Activated T-helper 17 cell treated with anti-CD3 and anti-CD28 coated beads, Interleukin-2, amount 50 U/mL, for 72 hours (primary cell): Measurements from ENCODE around the gene RALB. TPM values are rescaled to one million over a fixed set of nuclear protein-coding genes. Genes with fewer than 3 reads are reported as not detected.

Experiments
- ATAC-seq: fragments of 150-1000 bp; cut with Tn5 transposase; replicated peaks from 2 replicates; pipeline ENCODE4 v1.10.0; 2021; ENCODE audit warnings: mild to moderate bottlenecking, moderate library complexity
- H3K27ac Mint-ChIP-seq: one replicate; pipeline ENCODE4 v1.8.0; 2022; ENCODE audit warnings: mixed read lengths
- H3K27me3 Mint-ChIP-seq: one replicate; pipeline ENCODE4 v1.8.0; 2022; ENCODE audit warnings: mixed read lengths
- H3K36me3 Mint-ChIP-seq: one replicate; pipeline ENCODE4 v1.8.0; 2022; ENCODE audit warnings: low read depth, mild to moderate bottlenecking, mixed read lengths
- H3K4me1 Mint-ChIP-seq: one replicate; pipeline ENCODE4 v1.8.0; 2022; ENCODE audit warnings: mixed read lengths
- H3K4me3 Mint-ChIP-seq: one replicate; pipeline ENCODE4 v1.8.0; 2022; ENCODE audit warnings: mild to moderate bottlenecking, mixed read lengths
- H3K9me3 Mint-ChIP-seq: one replicate; pipeline ENCODE4 v1.8.0; 2022; ENCODE audit warnings: mixed read lengths
- total RNA-seq, 2 donors: library from RNA; stranded (reverse); gene quantifications; one replicate each; pipeline ENCODE4 v1.2.3, GENCODE V29; 2022

RALB gene
- total RNA-seq, 2 donors from 2014 or later: 77.4 to 91.9 TPM

- H3K4me3 Mint-ChIP-seq: peak overlapping the region; percentile 83
- peaks cover 42% of the 10 kb centered on the region for H3K36me3 Mint-ChIP-seq
- no peak for ATAC-seq
- no peaks in the 10 kb centered on the region for H3K27me3 Mint-ChIP-seq
- H3K9me3 Mint-ChIP-seq: peaks cover 7% of the 10 kb centered on the region
- peaks cover 29% of the 10 kb centered on the region for H3K4me1 Mint-ChIP-seq
- peak overlapping the region; percentile 88 for H3K27ac Mint-ChIP-seq
Measured at GRCh38 chr2:120220756-120221155, 31.9 kb upstream of the RALB start.

- Mint-ChIP-seq H3K9me3 (peaks cover 5% of the 10 kb centered on the region), H3K36me3 (peaks cover 42% of the 10 kb centered on the region), H3K4me1 (peaks cover 29% of the 10 kb centered on the region), H3K27me3 (no peaks in the 10 kb centered on the region), H3K4me3 (peak overlapping the region; percentile 83), H3K27ac (peak overlapping the region; percentile 88)
- peak; percentile 25 for ATAC-seq
Measured at GRCh38 chr2:120221616-120222015, 31.0 kb upstream of the RALB start.

GRCh38 chr2:120222186-120223033 lies 30.2 kb upstream of the RALB start:
- H3K4me1 Mint-ChIP-seq: peaks cover 33% of the 10 kb centered on the region
- H3K36me3 Mint-ChIP-seq: peaks cover 42% of the 10 kb centered on the region
- ATAC-seq: no peak
- peaks cover 3% of the 10 kb centered on the region for H3K9me3 Mint-ChIP-seq
- peak overlapping the region; percentile 83 for H3K4me3 Mint-ChIP-seq
- peak overlapping the region; percentile 88 for H3K27ac Mint-ChIP-seq
- no peaks in the 10 kb centered on the region for H3K27me3 Mint-ChIP-seq

GRCh38 chr2:120223034-120223912 lies 29.4 kb upstream of the RALB start, which contains the start of gene TMEM185B:
Gene TMEM185B, minus strand, starts transcription at chr2:120223400. Its CDS starts 424 bp downstream, at chr2:120222976.
- peaks cover 43% of the 10 kb centered on the region for H3K36me3 Mint-ChIP-seq
- H3K9me3 Mint-ChIP-seq: peaks cover 3% of the 10 kb centered on the region
- H3K4me1 Mint-ChIP-seq: peaks cover 31% of the 10 kb centered on the region
- H3K4me3 Mint-ChIP-seq: peak within 1 kb of the TSS; percentile 83
- ATAC-seq: peak; percentile 94
- peak within 1 kb of the TSS; percentile 88 for H3K27ac Mint-ChIP-seq
- H3K27me3 Mint-ChIP-seq: no peaks in the 10 kb centered on the region

GRCh38 chr2:120224256-120224655 lies 28.4 kb upstream of the RALB start:
- Mint-ChIP-seq H3K9me3 (peaks cover 3% of the 10 kb centered on the region), H3K36me3 (peaks cover 43% of the 10 kb centered on the region), H3K27me3 (no peaks in the 10 kb centered on the region), H3K4me3 (peak overlapping the region; percentile 83), H3K4me1 (peaks cover 37% of the 10 kb centered on the region), H3K27ac (peak overlapping the region; percentile 84)
- no peak for ATAC-seq

- peak overlapping the region; percentile 83 for H3K4me3 Mint-ChIP-seq
- no peaks in the 10 kb centered on the region for H3K27me3 Mint-ChIP-seq
- ATAC-seq: no peak
- peaks cover 3% of the 10 kb centered on the region for H3K9me3 Mint-ChIP-seq
- H3K27ac Mint-ChIP-seq: peak overlapping the region; percentile 84
- peaks cover 37% of the 10 kb centered on the region for H3K4me1 Mint-ChIP-seq
- peaks cover 41% of the 10 kb centered on the region for H3K36me3 Mint-ChIP-seq
Measured at GRCh38 chr2:120224735-120225548, 27.7 kb upstream of the RALB start.

- H3K27me3 Mint-ChIP-seq: no peaks in the 10 kb centered on the region
- no peak for ATAC-seq
- peaks cover 3% of the 10 kb centered on the region for H3K9me3 Mint-ChIP-seq
- no peak overlapping the region for H3K4me3 Mint-ChIP-seq
- peaks cover 38% of the 10 kb centered on the region for H3K36me3 Mint-ChIP-seq
- H3K4me1 Mint-ChIP-seq: peaks cover 32% of the 10 kb centered on the region
- no peak overlapping the region for H3K27ac Mint-ChIP-seq
Measured at GRCh38 chr2:120225549-120226065, 27.0 kb upstream of the RALB start.

GRCh38 chr2:120226316-120226715 lies 26.3 kb upstream of the RALB start:
- peaks cover 3% of the 10 kb centered on the region for H3K9me3 Mint-ChIP-seq

GRCh38 chr2:120227111-120227991 lies 25.3 kb upstream of the RALB start:
- H3K4me1 Mint-ChIP-seq: peaks cover 20% of the 10 kb centered on the region
- H3K27ac Mint-ChIP-seq: peak overlapping the region; percentile 28
- no peak for ATAC-seq
- H3K36me3 Mint-ChIP-seq: peaks cover 31% of the 10 kb centered on the region
- H3K27me3 Mint-ChIP-seq: no peaks in the 10 kb centered on the region
- no peak overlapping the region for H3K4me3 Mint-ChIP-seq
- peaks cover under 1% of the 10 kb centered on the region for H3K9me3 Mint-ChIP-seq

More at GRCh38 chr2:120226316-120226715, 26.3 kb upstream of the RALB start:
- peak overlapping the region; percentile 70 for H3K27ac Mint-ChIP-seq
- H3K36me3 Mint-ChIP-seq: peaks cover 37% of the 10 kb centered on the region
- H3K27me3 Mint-ChIP-seq: no peaks in the 10 kb centered on the region
- no peak for ATAC-seq
- H3K4me1 Mint-ChIP-seq: peaks cover 30% of the 10 kb centered on the region
- no peak overlapping the region for H3K4me3 Mint-ChIP-seq

- H3K27ac Mint-ChIP-seq: peak overlapping the region; percentile 47
- peaks cover 24% of the 10 kb centered on the region for H3K4me1 Mint-ChIP-seq
- H3K9me3 Mint-ChIP-seq: no peaks in the 10 kb centered on the region
- no peak for ATAC-seq
- no peaks in the 10 kb centered on the region for H3K27me3 Mint-ChIP-seq
- H3K36me3 Mint-ChIP-seq: peaks cover 27% of the 10 kb centered on the region
- peak overlapping the region; percentile 85 for H3K4me3 Mint-ChIP-seq
Measured at GRCh38 chr2:120228503-120228902, 24.1 kb upstream of the RALB start.

GRCh38 chr2:120229341-120229740 lies 23.3 kb upstream of the RALB start:
- no peaks in the 10 kb centered on the region for H3K9me3 Mint-ChIP-seq
- H3K36me3 Mint-ChIP-seq: peaks cover 27% of the 10 kb centered on the region
- H3K4me3 Mint-ChIP-seq: peak overlapping the region; percentile 85
- H3K27ac Mint-ChIP-seq: peak overlapping the region; percentile 16
- H3K4me1 Mint-ChIP-seq: peaks cover 24% of the 10 kb centered on the region
- ATAC-seq: no peak
- H3K27me3 Mint-ChIP-seq: no peaks in the 10 kb centered on the region

GRCh38 chr2:120230515-120231471 lies 21.9 kb upstream of the RALB start:
- Mint-ChIP-seq H3K27me3 (no peaks in the 10 kb centered on the region), H3K4me1 (peaks cover 24% of the 10 kb centered on the region), H3K27ac (peak overlapping the region; percentile 93), H3K9me3 (no peaks in the 10 kb centered on the region), H3K4me3 (peak overlapping the region; percentile 85), H3K36me3 (peaks cover 27% of the 10 kb centered on the region)
- ATAC-seq: no peak
